ENCODE measurements around the gene ZNF609. TPM values are rescaled to one million over a fixed set of nuclear protein-coding genes. Genes with fewer than 3 reads are reported as not detected.

ZNF609 gene
- total RNA-seq, 1 donor from 2014 or later, result 21.5 TPM

DNA sequence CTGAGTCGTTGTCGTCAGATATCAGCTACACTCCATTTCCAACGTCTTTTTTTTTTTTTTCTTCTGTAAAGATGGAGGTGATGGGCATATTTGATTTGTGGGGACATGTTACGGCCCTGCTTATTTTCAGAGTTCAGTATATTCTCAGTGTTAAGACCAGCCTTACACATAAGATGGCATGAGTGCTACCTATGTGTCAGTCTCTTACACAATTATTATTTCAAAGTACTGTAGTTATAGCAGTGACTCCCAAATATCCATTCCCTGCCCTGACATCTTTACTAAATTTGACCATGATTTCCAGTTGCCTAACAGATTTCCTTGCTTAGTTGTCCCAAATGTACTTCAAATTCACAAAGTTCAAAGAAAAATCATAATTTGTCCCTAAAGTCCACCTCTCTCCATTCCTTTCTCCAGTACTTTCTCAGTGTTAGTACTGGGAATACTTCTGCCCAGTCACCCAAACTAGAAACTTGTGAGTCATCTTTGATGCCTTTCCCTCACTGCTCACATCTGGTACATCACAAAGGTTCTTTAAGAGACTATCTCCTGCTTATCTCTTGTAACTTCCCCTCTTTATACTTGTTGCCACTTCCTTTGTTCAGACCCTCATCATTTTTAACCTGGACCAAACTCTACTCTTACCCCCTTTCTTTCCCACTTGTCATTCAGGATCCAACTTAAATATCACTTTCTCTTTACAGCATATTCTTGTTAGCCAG, 67.0 kb downstream of the ZNF609 start:
- Histone ChIP-seq H3K79me2 (ENCODE audit: low read depth) (peaks cover 100% of the 10 kb centered on the region), H3K27ac (no peak overlapping the region), H3K36me3 (no peaks in the 10 kb centered on the region), H4K20me1 (ENCODE audit: low read depth) (peaks cover 88% of the 10 kb centered on the region), H2AFZ (replicated peaks) (no peak overlapping the region), H3F3A (ENCODE audit: low read depth) (peaks cover 2% of the 10 kb centered on the region), H3K4me1 (peaks cover 8% of the 10 kb centered on the region), H3K9me3 (ENCODE audit: low read depth) (no peaks in the 10 kb centered on the region), H3K4me2 (no peak overlapping the region), H3K9ac (no peak overlapping the region), H3K27me3 (no peaks in the 10 kb centered on the region), H3K4me3 (no peak overlapping the region)
- Mint-ChIP-seq H3K4me3 (no peak overlapping the region), H3K27me3 (ENCODE audit: insufficient read depth, low read depth) (no peaks in the 10 kb centered on the region), H3K9me3 (no peaks in the 10 kb centered on the region), H3K4me1 (peaks cover 9% of the 10 kb centered on the region), H3K36me3 (peaks cover 30% of the 10 kb centered on the region), H3K27ac (no peak overlapping the region)
- TF ChIP-seq EZH2 (IDR thresholded peaks at IDR 0.05), result no peak
- TF ChIP-seq EZH2phosphoT487 (IDR thresholded peaks at IDR 0.05), result no peak
- TF ChIP-seq, protein P1, sequence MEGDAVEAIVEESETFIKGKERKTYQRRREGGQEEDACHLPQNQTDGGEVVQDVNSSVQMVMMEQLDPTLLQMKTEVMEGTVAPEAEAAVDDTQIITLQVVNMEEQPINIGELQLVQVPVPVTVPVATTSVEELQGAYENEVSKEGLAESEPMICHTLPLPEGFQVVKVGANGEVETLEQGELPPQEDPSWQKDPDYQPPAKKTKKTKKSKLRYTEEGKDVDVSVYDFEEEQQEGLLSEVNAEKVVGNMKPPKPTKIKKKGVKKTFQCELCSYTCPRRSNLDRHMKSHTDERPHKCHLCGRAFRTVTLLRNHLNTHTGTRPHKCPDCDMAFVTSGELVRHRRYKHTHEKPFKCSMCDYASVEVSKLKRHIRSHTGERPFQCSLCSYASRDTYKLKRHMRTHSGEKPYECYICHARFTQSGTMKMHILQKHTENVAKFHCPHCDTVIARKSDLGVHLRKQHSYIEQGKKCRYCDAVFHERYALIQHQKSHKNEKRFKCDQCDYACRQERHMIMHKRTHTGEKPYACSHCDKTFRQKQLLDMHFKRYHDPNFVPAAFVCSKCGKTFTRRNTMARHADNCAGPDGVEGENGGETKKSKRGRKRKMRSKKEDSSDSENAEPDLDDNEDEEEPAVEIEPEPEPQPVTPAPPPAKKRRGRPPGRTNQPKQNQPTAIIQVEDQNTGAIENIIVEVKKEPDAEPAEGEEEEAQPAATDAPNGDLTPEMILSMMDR (IDR thresholded peaks at IDR 0.05), result no peak
- no peak for DNase-seq (ENCODE audit: low spot score)

GRCh38 chr15:64528871-64529270, 68.5 kb downstream of the ZNF609 start:
- Mint-ChIP-seq H3K4me3 (no peak overlapping the region), H3K9me3 (no peaks in the 10 kb centered on the region), H3K36me3 (peaks cover 32% of the 10 kb centered on the region), H3K27ac (no peak overlapping the region), H3K27me3 (ENCODE audit: insufficient read depth, low read depth) (no peaks in the 10 kb centered on the region), H3K4me1 (peaks cover 10% of the 10 kb centered on the region)
- Histone ChIP-seq H3K4me1 (peaks cover 10% of the 10 kb centered on the region), H3K79me2 (ENCODE audit: low read depth) (peaks cover 100% of the 10 kb centered on the region), H3K4me2 (no peak overlapping the region), H3K9me3 (ENCODE audit: low read depth) (no peaks in the 10 kb centered on the region), H3F3A (ENCODE audit: low read depth) (no peaks in the 10 kb centered on the region), H2AFZ (replicated peaks) (no peak overlapping the region), H3K4me3 (no peak overlapping the region), H3K36me3 (no peaks in the 10 kb centered on the region), H3K9ac (no peak overlapping the region), H3K27me3 (no peaks in the 10 kb centered on the region), H3K27ac (no peak overlapping the region), H4K20me1 (ENCODE audit: low read depth) (peaks cover 86% of the 10 kb centered on the region)
- DNase-seq (ENCODE audit: low spot score), result no peak
- TF ChIP-seq EZH2phosphoT487 (IDR thresholded peaks at IDR 0.05) (no peak), EZH2 (IDR thresholded peaks at IDR 0.05) (no peak)
- TF ChIP-seq, protein P1 (IDR thresholded peaks at IDR 0.05), result no peak

GRCh38 chr15:64530472-64530871, 70.1 kb downstream of the ZNF609 start:
- no peaks in the 10 kb centered on the region for H3F3A ChIP-seq (ENCODE audit: low read depth)
- H3K9me3 Mint-ChIP-seq, result no peaks in the 10 kb centered on the region
- no peaks in the 10 kb centered on the region for H3K27me3 Mint-ChIP-seq (ENCODE audit: insufficient read depth, low read depth)
- no peak overlapping the region for H3K27ac Mint-ChIP-seq
- no peak overlapping the region for H3K4me3 ChIP-seq
- peaks cover 100% of the 10 kb centered on the region for H3K79me2 ChIP-seq (ENCODE audit: low read depth)
- H3K4me1 Mint-ChIP-seq, result peaks cover 10% of the 10 kb centered on the region
- H3K27ac ChIP-seq, result no peak overlapping the region
- H4K20me1 ChIP-seq (ENCODE audit: low read depth), result peaks cover 74% of the 10 kb centered on the region
- H3K9me3 ChIP-seq (ENCODE audit: low read depth), result no peaks in the 10 kb centered on the region
- H3K9ac ChIP-seq, result no peak overlapping the region
- DNase-seq (ENCODE audit: low spot score), result no peak
- H3K4me3 Mint-ChIP-seq, result no peak overlapping the region
- no peaks in the 10 kb centered on the region for H3K36me3 ChIP-seq
- TF ChIP-seq EZH2 (IDR thresholded peaks at IDR 0.05), result no peak
- TF ChIP-seq, protein P1 (IDR thresholded peaks at IDR 0.05), result no peak
- TF ChIP-seq EZH2phosphoT487 (IDR thresholded peaks at IDR 0.05), result no peak
- H3K4me1 ChIP-seq, result peaks cover 10% of the 10 kb centered on the region
- no peaks in the 10 kb centered on the region for H3K27me3 ChIP-seq
- H2AFZ ChIP-seq (replicated peaks), result no peak overlapping the region
- no peak overlapping the region for H3K4me2 ChIP-seq
- H3K36me3 Mint-ChIP-seq, result peaks cover 24% of the 10 kb centered on the region

All from neural progenitor cell (in vitro differentiated cells).